Lung (tissue), 13 donors: ENCODE data around the gene FAM3A. TPM values are rescaled to one million over a fixed set of nuclear protein-coding genes. Genes with fewer than 3 reads are reported as not detected.

Experiments used
- ATAC-seq: fragments of 200-7000 bp; cut with Tn5 transposase; one replicate; pipeline ENCODE4 v1.9.1; 2020; ENCODE audit warnings: moderate number of reproducible peaks; ENCODE audit not compliant: insufficient read depth, low FRiP score
- DNase-seq, 3 donors: peaks; one replicate each; pipeline ENCODE4 v3.0.0-alpha.2; 2013 to 2017
- H3K27ac ChIP-seq, 2 donors: one replicate each; pipeline ENCODE4 v1.5.1; 2013; ENCODE audit warnings: mild to moderate bottlenecking in 2 of 2, moderate library complexity in 2 of 2, control low read depth in 1 of 2, inconsistent platforms in 1 of 2, low read depth in 1 of 2, low read length in 1 of 2
- H3K27me3 ChIP-seq, 3 donors: one replicate each; pipeline ENCODE4 v1.5.1; 2013; ENCODE audit warnings: low read length in 2 of 3; ENCODE audit not compliant: control insufficient read depth in 3 of 3, insufficient read depth in 3 of 3
- H3K36me3 ChIP-seq, 4 donors: one replicate each; pipeline ENCODE4 v1.5.1; 2013; ENCODE audit warnings: low read length in 4 of 4, mild to moderate bottlenecking in 1 of 4, moderate library complexity in 1 of 4; ENCODE audit not compliant: control insufficient read depth in 4 of 4, insufficient read depth in 4 of 4
- H3K4me1 ChIP-seq, 5 donors: one replicate each; pipeline ENCODE4 v1.5.1; 2013; ENCODE audit warnings: low read length in 5 of 5, mild to moderate bottlenecking in 2 of 5, moderate library complexity in 1 of 5; ENCODE audit not compliant: control insufficient read depth in 5 of 5, insufficient read depth in 5 of 5
- H3K4me3 ChIP-seq: one replicate; pipeline ENCODE4 v1.5.1; 2013; ENCODE audit warnings: mild to moderate bottlenecking, control low read depth, moderate library complexity
- H3K9ac ChIP-seq, 2 donors: one replicate each; pipeline ENCODE4 v1.5.1; 2013; ENCODE audit warnings: low read length in 2 of 2, control low read depth in 1 of 2; ENCODE audit not compliant: insufficient read depth in 1 of 2
- H3K9me3 ChIP-seq, 4 donors: one replicate each; pipeline ENCODE4 v1.5.1; 2013; ENCODE audit warnings: low read length in 3 of 4, mild to moderate bottlenecking in 1 of 4, moderate library complexity in 1 of 4; ENCODE audit not compliant: control insufficient read depth in 4 of 4, insufficient read depth in 3 of 4
- CTCF ChIP-seq: IDR thresholded peaks from 2 replicates; pipeline ENCODE4 v1.5.1; 2012; ENCODE audit warnings: mild to moderate bottlenecking; ENCODE audit errors: control extremely low read depth, extremely low read depth
- WGBS, 2 donors: extraction: QIAGEN DNeasy Blood & Tissue Kit; methylation state at CpG; one replicate each; pipeline ENCODE4 v1.1.7; 2013; 5-methylcytosine and 5-hydroxymethylcytosine counted together
- polyA plus RNA-seq, 2 donors: library from polyadenylated mRNA; stranded (reverse); fragments of 200-250 nt; gene quantifications; one replicate each; pipeline ENCODE4 v1.2.1, GENCODE V29; 2013
- small RNA-seq: library from RNA; depleted of rRNA; stranded (forward); fragments of <200 nt; gene quantifications from one replicate; pipeline ENCODE3, GENCODE V24; 2014; ENCODE audit warnings: low replicate concordance
- total RNA-seq, 2 donors: library from RNA; depleted of rRNA in 1 of 2; stranded (reverse); fragments of >200 nt in 1 of 2; gene quantifications; one replicate each; pipeline ENCODE4 v1.2.1, GENCODE V29; 2014 to 2021
- donor health status: control.
- donor health status: control.
- donor health status: Bipolar disorder and iron deficiency.
- donor health status: healthy.
- donor health status: DM: yes; HTN: yes; CAD: no.

FAM3A gene
- total and polyA plus RNA-seq, 4 donors, result 21.5 to 61.2 (median 46.2) TPM

GRCh38 chrX:154458116-154458953 lies 57.7 kb downstream of the FAM3A start, which contains the start of gene PLXNA3:
PLXNA3 (plus strand) TSS chrX:154458281; CDS start chrX:154460184, 1,903 bp downstream.
- peak within 1 kb of the TSS; percentile 52 to 61 for H3K27ac ChIP-seq
- ATAC-seq, result peak; percentile 63
- no peak within 1 kb of the TSS for H3K9ac ChIP-seq

GRCh38 chrX:154457491-154458115 lies 58.4 kb downstream of the FAM3A start:
- Histone ChIP-seq H3K27me3 (no peaks in the 10 kb centered on the region), H3K4me1 (peaks cover 0 to 10% (median 0%) of the 10 kb centered on the region in 5 donors), H3K9me3 (no peaks in the 10 kb centered on the region), H3K9ac (no peak overlapping the region), H3K4me3 (peak overlapping the region; percentile 48), H3K27ac (peak overlapping the region in 1 of 2 donors; percentile 61), H3K36me3 (peaks cover 0 to 5% (median 2%) of the 10 kb centered on the region in 4 donors)
- 8 to 30% methylated on average over 25 to 65 of the region's 65 CpGs for WGBS, 2 donors
- DNase-seq, result peak in 2 of 3 donors; percentile 21 to 46
- no peak for TF ChIP-seq CTCF
- peak; percentile 44 for ATAC-seq

More at GRCh38 chrX:154458116-154458953, 57.7 kb downstream of the FAM3A start, which contains the start of gene PLXNA3:
- Histone ChIP-seq H3K27me3 (no peaks in the 10 kb centered on the region), H3K9me3 (no peaks in the 10 kb centered on the region), H3K36me3 (peaks cover 0 to 5% (median 2%) of the 10 kb centered on the region in 4 donors), H3K4me3 (peak within 1 kb of the TSS; percentile 48), H3K4me1 (peaks cover 0 to 10% (median 0%) of the 10 kb centered on the region in 5 donors)
- no peak for TF ChIP-seq CTCF
- peak; percentile 33 to 55 (median 39) for DNase-seq
- WGBS, 2 donors, result 0 to 29% methylated on average over 11 to 88 of the region's 88 CpGs

Small RNA genes lying within 50 kb of the gene (small RNA-seq; reads per million reads assigned to genes)
- gene RN7SL697P, result not detected

Other genes starting within 250 kb of the FAM3A start
- not detected for gene TEX28, start 221.1 kb downstream of the FAM3A start, total RNA-seq
- under 1 TPM in 1 of 2 donors, not detected in 1; 0.02 TPM for gene TEX28, start 221.1 kb downstream of the FAM3A start, polyA plus RNA-seq
- gene TKTL1, start 220.4 kb downstream of the FAM3A start, total RNA-seq, result 1 to 10 TPM in 1 of 2 donors, under 1 TPM in 1; 0.18 to 1.5 TPM
- under 1 TPM in 1 of 2 donors, not detected in 1; 0.54 TPM for gene TKTL1, start 220.4 kb downstream of the FAM3A start, polyA plus RNA-seq
- 1,000 to 10,000 TPM in 1 of 2 donors, 100 to 1,000 TPM in 1; 602 to 1,802 TPM for gene FLNA, start 141.6 kb downstream of the FAM3A start, total RNA-seq
- 100 to 1,000 TPM; 645 to 783 TPM for gene FLNA, start 141.6 kb downstream of the FAM3A start, polyA plus RNA-seq
- 10 to 100 TPM; 33.0 to 66.9 TPM for gene EMD, start 136.9 kb downstream of the FAM3A start, total RNA-seq
- gene EMD, start 136.9 kb downstream of the FAM3A start, polyA plus RNA-seq, result 100 to 1,000 TPM in 1 of 2 donors, 10 to 100 TPM in 1; 82.7 to 108 TPM
- 1,000 to 10,000 TPM; 2,479 to 3,133 TPM for gene RPL10, start 117.9 kb downstream of the FAM3A start, total RNA-seq
- 1,000 to 10,000 TPM; 4,111 to 4,258 TPM for gene RPL10, start 117.9 kb downstream of the FAM3A start, polyA plus RNA-seq
- 10 to 100 TPM; 12.5 to 41.0 TPM for gene DNASE1L1, start 107.0 kb downstream of the FAM3A start, total RNA-seq
- gene DNASE1L1, start 107.0 kb downstream of the FAM3A start, polyA plus RNA-seq, result 10 to 100 TPM; 28.2 to 52.3 TPM
- gene TAFAZZIN, start 104.7 kb downstream of the FAM3A start, total RNA-seq, result 10 to 100 TPM; 28.4 to 48.9 TPM
- 10 to 100 TPM; 39.7 to 61.2 TPM for gene TAFAZZIN, start 104.7 kb downstream of the FAM3A start, polyA plus RNA-seq
- 100 to 1,000 TPM in 1 of 2 donors, 10 to 100 TPM in 1; 73.7 to 142 TPM for gene ATP6AP1, start 87.6 kb downstream of the FAM3A start, total RNA-seq
- 100 to 1,000 TPM in 1 of 2 donors, 10 to 100 TPM in 1; 84.1 to 220 TPM for gene ATP6AP1, start 87.6 kb downstream of the FAM3A start, polyA plus RNA-seq
- gene GDI1, start 79.1 kb downstream of the FAM3A start, total RNA-seq, result 100 to 1,000 TPM in 1 of 2 donors, 10 to 100 TPM in 1; 64.0 to 116 TPM
- gene GDI1, start 79.1 kb downstream of the FAM3A start, polyA plus RNA-seq, result 100 to 1,000 TPM; 116 to 130 TPM
- gene FAM50A, start 72.1 kb downstream of the FAM3A start, total RNA-seq, result 10 to 100 TPM; 23.4 to 74.4 TPM
- gene FAM50A, start 72.1 kb downstream of the FAM3A start, polyA plus RNA-seq, result 100 to 1,000 TPM; 106 to 202 TPM
- 10 to 100 TPM; 17.3 to 61.1 TPM for gene PLXNA3, start 58.0 kb downstream of the FAM3A start, total RNA-seq
- gene PLXNA3, start 58.0 kb downstream of the FAM3A start, polyA plus RNA-seq, result 10 to 100 TPM; 10.2 to 16.1 TPM
- 10 to 100 TPM; 10.3 to 26.4 TPM for gene LAGE3, start 37.0 kb downstream of the FAM3A start, total RNA-seq
- gene LAGE3, start 37.0 kb downstream of the FAM3A start, polyA plus RNA-seq, result 10 to 100 TPM; 21.5 to 32.0 TPM
- 10 to 100 TPM; 22.9 to 38.2 TPM for gene UBL4A, start 29.6 kb downstream of the FAM3A start, total RNA-seq
- gene UBL4A, start 29.6 kb downstream of the FAM3A start, polyA plus RNA-seq, result 10 to 100 TPM; 21.3 to 39.6 TPM
- gene SLC10A3, start 25.6 kb downstream of the FAM3A start, total RNA-seq, result 10 to 100 TPM; 11.1 to 30.9 TPM
- 10 to 100 TPM; 27.3 to 33.0 TPM for gene SLC10A3, start 25.6 kb downstream of the FAM3A start, polyA plus RNA-seq
- gene G6PD, start 30.6 kb upstream of the FAM3A start, total RNA-seq, result 100 to 1,000 TPM in 1 of 2 donors, 10 to 100 TPM in 1; 24.3 to 106 TPM
- 10 to 100 TPM; 55.4 to 75.6 TPM for gene G6PD, start 30.6 kb upstream of the FAM3A start, polyA plus RNA-seq
- 10 to 100 TPM; 12.0 to 58.3 TPM for gene IKBKG, start 31.4 kb upstream of the FAM3A start, total RNA-seq
- 10 to 100 TPM; 23.1 to 49.6 TPM for gene IKBKG, start 31.4 kb upstream of the FAM3A start, polyA plus RNA-seq
- not detected for gene CTAG1A, start 68.9 kb upstream of the FAM3A start, total RNA-seq
- gene CTAG1A, start 68.9 kb upstream of the FAM3A start, polyA plus RNA-seq, result not detected
- not detected for gene CTAG1B, start 103.0 kb upstream of the FAM3A start, total RNA-seq
- gene CTAG1B, start 103.0 kb upstream of the FAM3A start, polyA plus RNA-seq, result not detected
- not detected for gene CTAG2, start 137.3 kb upstream of the FAM3A start, total RNA-seq
- gene CTAG2, start 137.3 kb upstream of the FAM3A start, polyA plus RNA-seq, result 1 to 10 TPM in 1 of 2 donors, not detected in 1; 4.9 TPM
- 10 to 100 TPM; 12.2 to 12.8 TPM for gene GAB3, start 234.8 kb upstream of the FAM3A start, total RNA-seq
- 1 to 10 TPM; 4.4 to 8.2 TPM for gene GAB3, start 234.8 kb upstream of the FAM3A start, polyA plus RNA-seq
- gene DKC1, start 246.6 kb upstream of the FAM3A start, total RNA-seq, result 10 to 100 TPM; 32.3 to 34.1 TPM
- 10 to 100 TPM; 24.5 to 39.6 TPM for gene DKC1, start 246.6 kb upstream of the FAM3A start, polyA plus RNA-seq